Type B pancreatic cell (in vitro differentiated cells): ENCODE data around the gene NAP1L5. TPM values are rescaled to one million over a fixed set of nuclear protein-coding genes. Genes with fewer than 3 reads are reported as not detected.

Experiments
- DNase-seq: peaks from one replicate; pipeline ENCODE4 v3.0.0; 2021; ENCODE audit warnings: mixed read lengths; ENCODE audit not compliant: unreplicated experiment; ENCODE audit errors: extremely low spot score
- H3K27ac Mint-ChIP-seq: 2 replicates; pipeline ENCODE4 v1.8.0; 2021; ENCODE audit warnings: mild to moderate bottlenecking, mixed read lengths
- H3K27me3 Mint-ChIP-seq: 2 replicates; pipeline ENCODE4 v1.8.0; 2021; ENCODE audit warnings: mixed read lengths
- H3K36me3 Mint-ChIP-seq: 2 replicates; pipeline ENCODE4 v1.8.0; 2021; ENCODE audit warnings: mixed read lengths
- H3K4me1 Mint-ChIP-seq: one replicate; pipeline ENCODE4 v1.8.0; 2021; ENCODE audit warnings: mixed read lengths; ENCODE audit not compliant: unreplicated experiment
- H3K4me3 Mint-ChIP-seq: 2 replicates; pipeline ENCODE4 v1.8.0; 2021; ENCODE audit warnings: mild to moderate bottlenecking, mixed read lengths
- H3K9me3 Mint-ChIP-seq: 2 replicates; pipeline ENCODE4 v1.8.0; 2021; ENCODE audit warnings: mixed read lengths
- total RNA-seq: library from RNA; stranded (reverse); gene quantifications from 2 replicates; pipeline ENCODE4 v1.2.1, GENCODE V29; 2021; ENCODE audit warnings: low replicate concordance
- TF ChIP-seq, protein P1 (sequence below): fragments of 200-600 bp; sonication (generic); conservative IDR thresholded peaks from 2 replicates; pipeline ENCODE4 v1.5.0; 2021; ENCODE audit warnings: antibody characterized with exemption, mild to moderate bottlenecking

NAP1L5 gene
- total RNA-seq, 1 donor from 2014 or later, result 5.2 TPM

DNA sequence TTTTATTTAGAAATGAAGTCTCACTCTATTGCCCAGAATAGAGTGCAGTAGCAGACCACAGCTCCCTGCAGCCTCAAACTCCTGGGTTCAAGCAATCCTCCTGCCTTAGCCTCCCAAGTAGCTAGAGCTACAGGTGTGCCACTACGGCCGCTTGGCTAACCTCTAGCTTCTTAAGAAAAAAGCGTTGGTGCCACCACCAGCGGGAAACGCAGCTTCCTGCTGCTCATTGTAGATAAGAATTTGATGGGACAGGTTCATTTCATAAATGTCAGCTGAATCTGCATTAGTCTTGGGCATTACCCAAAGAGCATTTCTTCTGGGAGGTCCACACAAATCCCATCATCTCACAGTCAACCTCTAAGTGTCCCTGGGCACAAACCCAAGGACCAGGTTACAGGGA lies 33.2 kb upstream of the NAP1L5 start:
- peaks cover 19% of the 10 kb centered on the region for H3K36me3 Mint-ChIP-seq
- DNase-seq, result no peak
- no peak overlapping the region for H3K27ac Mint-ChIP-seq
- H3K4me3 Mint-ChIP-seq, result no peak overlapping the region
- no peaks in the 10 kb centered on the region for H3K9me3 Mint-ChIP-seq
- H3K27me3 Mint-ChIP-seq, result no peaks in the 10 kb centered on the region
- TF ChIP-seq, protein P1, sequence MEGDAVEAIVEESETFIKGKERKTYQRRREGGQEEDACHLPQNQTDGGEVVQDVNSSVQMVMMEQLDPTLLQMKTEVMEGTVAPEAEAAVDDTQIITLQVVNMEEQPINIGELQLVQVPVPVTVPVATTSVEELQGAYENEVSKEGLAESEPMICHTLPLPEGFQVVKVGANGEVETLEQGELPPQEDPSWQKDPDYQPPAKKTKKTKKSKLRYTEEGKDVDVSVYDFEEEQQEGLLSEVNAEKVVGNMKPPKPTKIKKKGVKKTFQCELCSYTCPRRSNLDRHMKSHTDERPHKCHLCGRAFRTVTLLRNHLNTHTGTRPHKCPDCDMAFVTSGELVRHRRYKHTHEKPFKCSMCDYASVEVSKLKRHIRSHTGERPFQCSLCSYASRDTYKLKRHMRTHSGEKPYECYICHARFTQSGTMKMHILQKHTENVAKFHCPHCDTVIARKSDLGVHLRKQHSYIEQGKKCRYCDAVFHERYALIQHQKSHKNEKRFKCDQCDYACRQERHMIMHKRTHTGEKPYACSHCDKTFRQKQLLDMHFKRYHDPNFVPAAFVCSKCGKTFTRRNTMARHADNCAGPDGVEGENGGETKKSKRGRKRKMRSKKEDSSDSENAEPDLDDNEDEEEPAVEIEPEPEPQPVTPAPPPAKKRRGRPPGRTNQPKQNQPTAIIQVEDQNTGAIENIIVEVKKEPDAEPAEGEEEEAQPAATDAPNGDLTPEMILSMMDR, result no peak
- H3K4me1 Mint-ChIP-seq, result no peaks in the 10 kb centered on the region

DNA sequence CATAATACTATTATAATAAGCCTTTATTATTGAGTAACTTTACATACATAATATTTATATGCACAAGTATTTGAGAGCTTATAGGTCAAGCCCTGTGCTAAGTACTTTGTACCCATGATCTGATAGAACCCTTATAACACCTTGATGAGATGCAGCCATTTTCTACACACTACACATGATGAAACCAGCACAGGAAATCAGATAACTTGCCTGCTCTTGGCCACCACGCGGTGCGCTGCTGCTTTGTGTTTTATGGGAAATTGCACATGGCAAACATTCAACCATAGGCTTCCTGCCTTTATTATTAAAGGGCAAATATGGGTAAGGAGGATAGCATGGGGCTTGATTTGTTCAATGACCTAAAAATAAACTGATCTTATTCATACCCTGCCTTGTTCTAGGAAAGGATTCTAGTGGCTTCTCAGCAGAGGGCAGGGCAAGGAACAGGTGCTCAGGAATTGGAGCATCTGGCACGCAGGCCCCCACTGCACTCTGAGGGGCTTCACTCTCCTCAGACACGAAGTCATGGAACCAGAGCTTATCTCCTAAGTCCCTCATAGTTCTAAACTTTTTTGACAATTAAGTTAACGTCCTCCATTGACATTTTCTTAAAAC lies 31.6 kb upstream of the NAP1L5 start:
- TF ChIP-seq, protein P1, result no peak
- H3K4me1 Mint-ChIP-seq, result no peaks in the 10 kb centered on the region
- no peak for DNase-seq
- H3K27ac Mint-ChIP-seq, result no peak overlapping the region
- H3K27me3 Mint-ChIP-seq, result no peaks in the 10 kb centered on the region
- H3K9me3 Mint-ChIP-seq, result no peaks in the 10 kb centered on the region
- H3K4me3 Mint-ChIP-seq, result no peak overlapping the region
- H3K36me3 Mint-ChIP-seq, result peaks cover 19% of the 10 kb centered on the region

- Mint-ChIP-seq H3K27me3 (no peaks in the 10 kb centered on the region), H3K4me3 (no peak overlapping the region), H3K27ac (no peak overlapping the region), H3K4me1 (no peaks in the 10 kb centered on the region), H3K9me3 (no peaks in the 10 kb centered on the region), H3K36me3 (peaks cover 19% of the 10 kb centered on the region)
- TF ChIP-seq, protein P1, result no peak
- DNase-seq, result no peak
Measured at GRCh38 chr4:88728146-88728545, 30.5 kb upstream of the NAP1L5 start.

DNA sequence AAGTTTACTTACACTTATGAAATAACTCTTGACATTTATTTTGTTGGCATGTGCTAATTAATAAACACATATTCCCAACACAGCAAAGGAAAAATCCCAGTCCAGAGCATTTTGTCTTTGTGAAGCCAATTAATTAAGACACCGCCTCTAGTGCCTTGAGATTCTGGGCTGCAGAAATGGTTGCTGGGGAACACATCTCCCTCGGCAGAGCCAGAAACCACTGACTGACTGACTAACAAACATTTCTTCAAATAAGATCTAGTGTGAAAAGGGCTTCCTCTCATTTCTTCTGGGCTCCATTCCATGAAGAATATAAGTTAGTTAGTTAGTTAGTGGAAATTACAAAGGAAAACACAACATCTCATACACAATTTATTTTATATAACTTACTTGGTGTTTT lies 28.4 kb upstream of the NAP1L5 start:
- Mint-ChIP-seq H3K27ac (no peak overlapping the region), H3K9me3 (no peaks in the 10 kb centered on the region), H3K4me1 (no peaks in the 10 kb centered on the region), H3K36me3 (peaks cover 18% of the 10 kb centered on the region), H3K27me3 (no peaks in the 10 kb centered on the region), H3K4me3 (no peak overlapping the region)
- TF ChIP-seq, protein P1, result no peak
- no peak for DNase-seq

DNA sequence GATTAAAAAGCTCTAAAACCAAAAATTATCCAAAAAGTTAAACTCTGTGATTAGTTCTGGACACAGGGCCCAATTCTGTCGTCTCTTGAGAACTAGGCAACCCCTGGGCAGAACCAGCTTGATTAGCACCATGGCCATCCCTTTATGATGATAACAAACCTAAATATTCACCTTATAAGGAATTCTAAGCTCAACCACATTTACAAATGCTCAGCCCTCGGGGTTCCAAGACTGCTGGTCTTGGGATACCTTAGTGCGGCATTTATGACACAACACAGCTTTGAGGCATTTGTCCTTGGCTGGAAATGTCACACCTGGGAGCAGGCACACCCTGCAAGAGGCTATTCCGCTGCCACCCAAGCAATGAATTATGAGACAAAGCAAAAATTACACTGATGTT lies 27.5 kb upstream of the NAP1L5 start:
- Mint-ChIP-seq H3K9me3 (no peaks in the 10 kb centered on the region), H3K36me3 (peaks cover 21% of the 10 kb centered on the region), H3K27me3 (no peaks in the 10 kb centered on the region), H3K27ac (peak overlapping the region; percentile 55), H3K4me3 (no peak overlapping the region), H3K4me1 (no peaks in the 10 kb centered on the region)
- TF ChIP-seq, protein P1, result no peak
- DNase-seq, result no peak

- Mint-ChIP-seq H3K4me1 (no peaks in the 10 kb centered on the region), H3K9me3 (no peaks in the 10 kb centered on the region), H3K4me3 (no peak overlapping the region), H3K36me3 (peaks cover 21% of the 10 kb centered on the region), H3K27ac (no peak overlapping the region), H3K27me3 (no peaks in the 10 kb centered on the region)
- TF ChIP-seq, protein P1, result no peak
- no peak for DNase-seq
Measured at GRCh38 chr4:88724406-88724805, 26.8 kb upstream of the NAP1L5 start.
